DMS153 (cell line): ENCODE measurements around the gene CARD9.
"Not testable (repeated sequence)": the region's sequence is repeated elsewhere in the genome, so short reads cannot be mapped to it uniquely, and the experiment has no call there.

ENCODE experiments used
- DNase-seq: peaks from one replicate; lab custom pipeline; 2025; lab: John Stamatoyannopoulos, UW

CARD9 gene

GRCh38 chr9:136322756-136323330 is 50.6 kb downstream of the CARD9 start:
- no peak for DNase-seq

GRCh38 chr9:136321561-136321960 is 51.9 kb downstream of the CARD9 start:
- no peak for DNase-seq

GRCh38 chr9:136320972-136321371 is 52.5 kb downstream of the CARD9 start:
- not testable (repeated sequence) for DNase-seq

DNA sequence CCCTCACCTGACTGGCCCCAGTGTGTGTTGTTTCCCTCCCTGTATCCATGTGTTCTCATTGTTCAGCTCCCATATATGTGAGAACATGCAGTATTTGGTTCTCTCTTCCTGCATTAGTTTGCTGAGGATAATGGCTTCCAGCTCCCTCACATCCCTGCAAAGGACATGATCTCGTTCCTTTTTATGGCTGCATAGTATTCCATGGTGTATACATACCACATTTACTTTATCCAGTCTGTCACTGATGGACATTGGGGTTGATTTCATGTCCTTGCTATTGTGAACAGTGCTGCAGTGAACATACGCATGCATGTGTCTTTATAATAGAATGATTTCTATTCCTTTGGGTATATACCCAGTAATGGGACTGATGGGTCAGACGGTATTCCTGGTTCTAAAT is 53.5 kb downstream of the CARD9 start:
- DNase-seq, result not testable (repeated sequence)

DNA sequence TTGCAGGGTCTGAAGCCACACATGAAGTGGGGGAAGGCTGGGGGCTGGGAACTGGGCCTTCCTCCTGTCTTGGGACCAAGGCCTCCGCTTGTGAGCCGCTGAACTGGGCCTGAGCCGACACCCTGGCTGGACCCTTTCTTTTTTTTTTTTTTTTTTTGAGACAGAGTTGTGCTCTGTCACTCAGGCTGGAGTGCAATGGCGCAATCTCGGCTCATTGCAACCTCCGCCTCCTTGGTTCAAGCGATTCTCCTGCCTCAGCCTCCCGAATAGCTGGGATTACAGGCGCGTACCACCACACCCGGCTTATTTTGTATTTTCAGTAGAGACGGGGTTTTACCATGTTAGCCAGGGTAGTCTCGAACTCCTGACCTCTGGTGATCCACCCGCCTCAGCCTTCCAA is 54.2 kb downstream of the CARD9 start:
- DNase-seq, result not testable (repeated sequence)

DNA sequence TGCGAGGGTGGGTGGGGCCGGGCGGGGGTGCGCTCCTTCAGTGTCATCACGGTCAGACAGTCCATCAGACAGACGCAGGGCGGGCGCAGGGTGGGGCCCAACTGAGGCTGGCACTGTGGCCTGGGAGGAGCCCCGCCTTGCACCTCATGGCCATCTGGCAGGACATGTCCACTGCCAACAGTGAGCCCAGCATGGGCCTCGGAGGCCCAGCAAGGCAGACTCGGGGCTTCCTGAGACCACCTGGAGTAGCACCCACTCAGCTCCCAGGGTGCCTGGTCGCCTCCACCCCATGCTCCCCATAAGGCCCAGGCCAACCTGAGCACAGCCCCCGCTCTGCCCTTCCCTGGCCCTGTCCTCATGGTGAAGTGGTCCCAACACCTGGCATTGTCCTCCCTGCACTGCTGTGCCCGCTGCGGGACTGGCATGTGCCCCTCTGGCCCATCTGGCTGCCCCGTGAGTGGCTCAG is 54.7 kb downstream of the CARD9 start:
- DNase-seq, result no peak

DNA sequence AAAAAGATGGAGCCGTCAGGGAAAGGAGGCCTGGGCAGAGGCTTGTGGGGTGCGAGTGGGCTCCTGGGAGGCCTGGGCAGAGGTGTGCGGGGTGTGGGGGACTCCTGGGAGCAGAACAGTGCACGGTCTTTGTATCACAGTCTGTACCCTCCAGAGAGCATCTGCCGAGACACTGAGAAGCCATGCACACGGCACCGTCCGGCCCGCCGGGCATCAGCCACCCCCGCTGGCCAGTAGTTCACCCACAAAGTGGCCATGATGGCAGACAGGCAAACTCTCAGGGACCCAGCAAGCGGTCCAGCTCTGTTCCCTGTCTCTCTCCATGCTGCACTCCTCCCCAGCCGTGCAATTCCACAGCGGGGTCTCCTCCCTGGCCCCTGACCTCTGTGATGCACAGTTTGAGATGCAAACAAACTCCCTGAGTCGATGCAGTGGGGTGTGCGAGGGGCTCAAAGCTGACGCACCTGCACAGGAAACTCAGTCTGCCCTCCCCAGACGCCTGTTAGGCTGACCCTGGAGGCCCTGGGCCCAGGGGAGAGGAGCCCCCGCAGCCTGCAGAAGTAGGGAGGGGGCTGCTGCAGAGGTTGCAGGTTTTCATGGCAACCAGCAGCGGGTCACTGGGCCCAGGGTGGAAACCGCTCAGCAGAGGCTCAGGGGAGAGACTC is 55.2 kb downstream of the CARD9 start:
- DNase-seq, result no peak

DNA sequence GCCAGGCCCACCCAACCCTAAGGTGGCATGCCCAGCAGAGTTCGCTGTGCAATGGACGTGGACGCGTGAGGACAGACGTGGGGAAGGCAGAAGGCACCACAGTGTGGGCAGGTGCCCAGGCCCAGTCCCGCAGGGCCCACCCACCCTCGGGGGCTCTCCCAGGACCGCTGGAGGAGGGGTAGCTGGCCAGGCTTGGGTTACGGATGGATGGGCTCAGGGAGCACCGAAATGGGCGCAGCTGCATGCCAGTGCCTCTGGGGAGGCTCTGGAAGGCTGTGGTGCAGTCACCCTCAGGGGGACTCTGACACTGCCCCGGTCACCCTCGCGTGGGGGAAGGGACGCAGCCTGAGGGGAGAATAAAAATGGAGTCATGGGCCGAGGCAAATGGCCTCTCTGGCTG is 55.8 kb downstream of the CARD9 start:
- DNase-seq, result no peak

GRCh38 chr9:136316896-136317676 is 56.4 kb downstream of the CARD9 start:
- no peak for DNase-seq

DNA sequence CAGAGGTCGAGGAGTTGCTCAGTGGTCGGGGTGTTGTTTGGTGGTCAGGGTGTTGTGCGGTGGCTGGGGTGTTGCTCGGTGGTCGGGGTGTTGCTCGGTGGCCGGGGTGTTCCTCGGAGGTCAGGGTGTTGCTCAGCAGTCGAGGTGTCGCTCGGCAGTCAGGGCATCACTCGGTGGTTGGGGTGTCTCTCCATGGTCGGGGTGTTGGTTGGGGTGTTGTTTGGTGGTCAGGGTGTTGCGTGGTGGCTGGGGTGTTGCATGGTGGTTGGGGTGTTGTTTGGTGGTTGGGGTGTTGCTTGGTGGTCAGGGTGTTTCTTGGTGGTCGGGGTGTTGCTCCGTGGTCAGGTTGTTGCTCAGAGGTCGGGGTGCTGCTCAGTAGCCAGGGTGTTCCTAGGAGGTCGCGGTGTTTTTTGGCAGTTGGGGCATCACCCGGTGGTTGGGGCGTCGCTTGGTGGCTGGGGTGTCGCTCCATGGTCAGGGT is 57.2 kb downstream of the CARD9 start:
- no peak for DNase-seq

DNA sequence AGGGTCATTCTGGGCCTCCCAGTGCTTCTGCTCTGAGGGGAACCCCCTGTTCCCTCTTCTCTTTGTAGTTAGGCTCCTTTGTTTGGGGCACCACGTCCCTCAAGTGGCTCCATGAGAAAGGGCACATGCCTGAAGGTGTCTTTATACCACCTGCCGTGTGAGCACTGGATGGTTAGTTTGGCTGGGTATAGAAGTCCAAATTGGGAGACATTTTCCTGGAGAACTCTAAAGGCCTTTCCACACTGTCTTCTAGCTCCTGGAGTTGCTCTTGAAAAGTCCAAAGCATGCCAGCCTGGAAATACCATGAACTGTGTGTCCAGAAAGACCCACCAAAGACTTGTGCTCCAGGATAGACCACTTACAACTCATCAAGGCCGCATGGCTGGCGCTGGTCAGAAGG is 58.5 kb downstream of the CARD9 start:
- no peak for DNase-seq

DNA sequence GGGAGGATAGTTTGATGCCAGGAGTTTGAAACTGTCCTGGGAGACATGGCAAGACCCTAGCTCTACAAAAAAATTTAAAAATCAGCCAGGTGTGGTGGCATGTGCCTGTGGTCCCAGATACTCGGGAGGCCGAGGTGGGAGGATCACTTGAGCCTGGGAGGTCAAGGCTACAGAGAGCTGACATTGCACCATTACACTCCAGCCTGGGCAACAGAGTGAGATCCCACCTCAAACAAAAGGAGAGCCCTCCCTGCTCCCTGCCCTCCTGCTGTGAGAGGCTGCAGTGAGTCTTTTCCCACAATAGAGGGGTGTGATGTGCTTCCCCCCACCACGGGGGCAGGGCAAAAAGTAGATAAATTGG is 59.4 kb downstream of the CARD9 start:
- DNase-seq, result no peak
